Skeletal muscle satellite cell (primary cell): ENCODE results near the gene XPR1.
"Not testable (repeated sequence)": the region's sequence is repeated elsewhere in the genome, so short reads cannot be mapped to it uniquely, and the experiment has no call there.

ENCODE experiments used
- H3K27me3 ChIP-seq: 2 replicates; pipeline ENCODE4 v1.7.0; 2013; ENCODE audit warnings: low read length; ENCODE audit not compliant: control insufficient read depth, insufficient read depth
- H3K36me3 ChIP-seq: 2 replicates; pipeline ENCODE4 v1.7.0; 2013; ENCODE audit warnings: mild to moderate bottlenecking, control low read depth, low read length; ENCODE audit not compliant: insufficient read depth
- H3K4me1 ChIP-seq: 2 replicates; pipeline ENCODE4 v1.7.0; 2013; ENCODE audit warnings: low read length; ENCODE audit not compliant: control insufficient read depth, insufficient read depth
- H3K4me2 ChIP-seq: 2 replicates; pipeline ENCODE4 v1.7.0; 2013; ENCODE audit warnings: mild to moderate bottlenecking, low read length
- H3K4me3 ChIP-seq: 2 replicates; pipeline ENCODE4 v1.7.0; 2013; ENCODE audit warnings: low read length
- H3K9ac ChIP-seq: 2 replicates; pipeline ENCODE4 v1.7.0; 2013; ENCODE audit warnings: mild to moderate bottlenecking, low read depth, low read length, moderate library complexity
- H3K9me3 ChIP-seq: replicated peaks from 2 replicates; pipeline ENCODE4 v1.7.0; 2013; ENCODE audit warnings: mild to moderate bottlenecking, control low read depth, low read length

The XPR1 gene

DNA sequence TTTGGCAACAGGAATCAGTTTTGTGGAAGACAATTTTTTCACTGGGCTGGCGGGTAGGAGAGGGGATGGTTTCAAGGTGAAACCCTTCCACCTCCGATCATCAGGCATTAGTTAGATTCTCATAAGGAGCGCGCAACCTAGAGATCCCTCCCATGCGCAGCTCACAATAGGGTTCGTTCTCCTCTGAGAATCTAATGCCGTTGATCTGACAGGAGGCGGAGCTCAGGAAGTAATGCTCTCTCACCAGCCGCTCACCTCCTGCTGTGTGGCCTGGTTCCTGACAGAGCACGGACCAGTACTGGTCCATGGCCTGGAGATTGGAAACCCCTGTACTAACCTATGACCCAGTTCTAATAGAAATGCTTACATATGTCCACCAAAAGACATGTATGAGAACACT is 184.3 kb downstream of the XPR1 start:
- H3K9ac ChIP-seq = no peak overlapping the region
- H3K36me3 ChIP-seq = no peaks in the 10 kb centered on the region
- no peak overlapping the region for H3K4me2 ChIP-seq
- no peaks in the 10 kb centered on the region for H3K9me3 ChIP-seq
- H3K4me3 ChIP-seq = no peak overlapping the region
- peaks cover 13% of the 10 kb centered on the region for H3K4me1 ChIP-seq
- no peaks in the 10 kb centered on the region for H3K27me3 ChIP-seq

DNA sequence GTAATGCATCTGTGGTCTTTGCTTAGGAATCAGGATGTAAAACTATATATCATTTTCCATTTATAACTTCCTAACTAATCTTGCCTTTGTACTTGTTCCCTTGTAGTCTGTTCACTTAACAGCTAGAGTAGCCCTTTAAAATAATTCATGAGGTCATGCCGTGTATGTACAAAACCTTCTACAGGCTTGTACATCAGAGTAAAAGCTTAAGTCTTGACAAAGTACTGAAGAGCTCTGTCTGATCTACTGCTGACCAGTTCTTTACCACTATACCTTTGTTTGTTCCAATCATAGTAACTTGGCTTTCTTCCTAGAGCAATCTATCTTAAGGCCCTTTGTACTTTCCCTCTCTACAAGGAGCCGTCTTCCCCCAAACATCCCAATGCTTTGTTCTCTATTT is 190.1 kb downstream of the XPR1 start:
- Histone ChIP-seq H3K4me2 (no peak overlapping the region), H3K9ac (no peak overlapping the region), H3K4me3 (no peak overlapping the region), H3K9me3 (no peaks in the 10 kb centered on the region), H3K27me3 (no peaks in the 10 kb centered on the region), H3K36me3 (no peaks in the 10 kb centered on the region), H3K4me1 (peaks cover 5% of the 10 kb centered on the region)

- not testable (repeated sequence) for H3K9ac ChIP-seq, H3K36me3 ChIP-seq, H3K4me2 ChIP-seq, H3K9me3 ChIP-seq, H3K27me3 ChIP-seq, H3K4me3 ChIP-seq
- H3K4me1 ChIP-seq = peaks cover 11% of the 10 kb centered on the region
Observed at GRCh38 chr1:180831507-180831906, 199.7 kb downstream of the XPR1 start.

DNA sequence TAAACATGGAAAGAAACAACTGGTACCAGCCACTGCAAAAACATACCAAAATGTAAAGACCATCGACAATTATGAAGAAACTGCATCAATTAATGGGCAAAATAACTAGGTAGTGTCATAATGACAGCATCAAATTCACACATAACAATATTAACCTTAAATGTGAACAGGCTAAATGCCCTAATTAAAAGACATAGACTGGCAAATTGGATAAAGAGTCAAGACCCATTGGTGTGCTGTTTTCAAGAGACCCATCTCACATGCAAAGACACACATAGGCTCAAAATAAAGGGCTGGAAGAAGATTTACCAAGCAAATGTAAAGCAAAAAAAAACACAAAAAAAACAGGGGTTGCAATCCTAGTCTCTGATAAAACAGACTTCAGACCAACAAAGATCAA is 201.4 kb downstream of the XPR1 start:
- H3K4me1 ChIP-seq, H3K9ac ChIP-seq, H3K27me3 ChIP-seq, H3K36me3 ChIP-seq, H3K4me2 ChIP-seq, H3K4me3 ChIP-seq, H3K9me3 ChIP-seq: not testable (repeated sequence)

DNA sequence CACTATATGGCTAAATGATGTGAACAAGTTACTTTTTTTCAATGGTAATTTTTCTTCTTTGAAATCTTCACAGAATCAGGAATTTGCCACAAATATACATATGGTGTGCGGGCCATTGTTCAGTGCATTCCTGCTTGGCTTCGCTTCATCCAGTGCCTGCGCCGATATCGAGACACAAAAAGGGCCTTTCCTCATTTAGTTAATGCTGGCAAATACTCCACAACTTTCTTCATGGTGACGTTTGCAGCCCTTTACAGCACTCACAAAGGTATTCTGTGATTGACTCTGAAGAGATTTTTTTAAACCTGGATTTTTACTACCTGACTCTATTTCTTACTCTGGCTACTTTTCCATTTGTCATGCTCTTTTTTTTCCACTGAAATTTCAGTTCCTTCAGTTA is 204.6 kb downstream of the XPR1 start:
- peaks cover under 1% of the 10 kb centered on the region for H3K4me1 ChIP-seq
- no peaks in the 10 kb centered on the region for H3K27me3 ChIP-seq
- no peak overlapping the region for H3K4me2 ChIP-seq
- no peak overlapping the region for H3K4me3 ChIP-seq
- H3K9ac ChIP-seq = no peak overlapping the region
- no peaks in the 10 kb centered on the region for H3K36me3 ChIP-seq
- H3K9me3 ChIP-seq = no peaks in the 10 kb centered on the region

GRCh38 chr1:180837020-180837419 is 205.2 kb downstream of the XPR1 start:
- H3K4me2 ChIP-seq = no peak overlapping the region
- peaks cover 6% of the 10 kb centered on the region for H3K4me1 ChIP-seq
- no peaks in the 10 kb centered on the region for H3K9me3 ChIP-seq
- no peak overlapping the region for H3K9ac ChIP-seq
- no peaks in the 10 kb centered on the region for H3K36me3 ChIP-seq
- no peak overlapping the region for H3K4me3 ChIP-seq
- no peaks in the 10 kb centered on the region for H3K27me3 ChIP-seq

DNA sequence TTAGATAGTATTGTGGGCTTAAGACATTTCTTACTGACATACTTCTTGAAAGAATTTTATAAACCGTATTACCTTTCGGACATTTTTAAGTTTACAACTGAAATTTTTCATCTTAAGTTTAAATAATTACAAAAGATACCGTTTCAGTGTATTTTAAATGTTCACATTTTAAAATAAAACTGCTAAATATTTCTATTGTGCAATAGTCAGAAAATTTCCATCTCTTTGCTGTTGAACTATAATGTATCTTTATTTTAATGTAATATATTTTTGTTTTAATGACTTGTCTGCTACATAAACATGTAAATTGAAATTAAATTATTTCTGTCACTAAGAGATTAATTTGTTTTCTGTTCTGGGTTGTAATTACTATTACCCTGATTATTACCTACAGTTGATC is 206.7 kb downstream of the XPR1 start:
- no peak overlapping the region for H3K4me2 ChIP-seq
- H3K27me3 ChIP-seq = no peaks in the 10 kb centered on the region
- no peak overlapping the region for H3K9ac ChIP-seq
- H3K4me3 ChIP-seq = no peak overlapping the region
- no peaks in the 10 kb centered on the region for H3K36me3 ChIP-seq
- no peaks in the 10 kb centered on the region for H3K9me3 ChIP-seq
- H3K4me1 ChIP-seq = peaks cover 19% of the 10 kb centered on the region

DNA sequence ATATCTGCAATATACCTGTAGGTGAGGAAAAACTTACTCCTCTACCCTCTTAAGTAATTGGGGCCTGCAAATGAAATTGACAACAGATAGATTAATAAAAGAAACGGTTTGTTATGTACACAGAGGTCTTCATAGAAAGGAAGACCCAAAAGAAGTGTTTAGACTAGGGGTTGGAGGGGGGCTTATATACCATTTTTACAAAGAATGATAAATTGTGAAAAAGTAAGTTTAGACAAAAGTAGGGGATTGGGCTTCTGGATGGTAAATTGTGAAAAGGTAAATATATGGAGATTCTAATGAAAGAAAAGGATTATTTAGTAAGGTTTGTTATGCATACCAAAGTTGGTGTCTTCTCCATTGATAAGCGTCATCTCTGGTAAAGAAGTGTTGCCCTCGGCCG is 207.7 kb downstream of the XPR1 start:
- no peaks in the 10 kb centered on the region for H3K9me3 ChIP-seq
- no peak overlapping the region for H3K4me2 ChIP-seq

GRCh38 chr1:180841415-180841814 is 209.6 kb downstream of the XPR1 start:
- Histone ChIP-seq H3K9me3 (no peaks in the 10 kb centered on the region), H3K9ac (no peak overlapping the region), H3K4me3 (no peak overlapping the region), H3K27me3 (no peaks in the 10 kb centered on the region), H3K4me1 (peaks cover 19% of the 10 kb centered on the region), H3K36me3 (no peaks in the 10 kb centered on the region), H3K4me2 (no peak overlapping the region)

More for the DNA sequence above, 207.7 kb downstream of the XPR1 start:
- Histone ChIP-seq H3K36me3 (no peaks in the 10 kb centered on the region), H3K9ac (no peak overlapping the region), H3K27me3 (no peaks in the 10 kb centered on the region), H3K4me1 (peaks cover 19% of the 10 kb centered on the region), H3K4me3 (no peak overlapping the region)

DNA sequence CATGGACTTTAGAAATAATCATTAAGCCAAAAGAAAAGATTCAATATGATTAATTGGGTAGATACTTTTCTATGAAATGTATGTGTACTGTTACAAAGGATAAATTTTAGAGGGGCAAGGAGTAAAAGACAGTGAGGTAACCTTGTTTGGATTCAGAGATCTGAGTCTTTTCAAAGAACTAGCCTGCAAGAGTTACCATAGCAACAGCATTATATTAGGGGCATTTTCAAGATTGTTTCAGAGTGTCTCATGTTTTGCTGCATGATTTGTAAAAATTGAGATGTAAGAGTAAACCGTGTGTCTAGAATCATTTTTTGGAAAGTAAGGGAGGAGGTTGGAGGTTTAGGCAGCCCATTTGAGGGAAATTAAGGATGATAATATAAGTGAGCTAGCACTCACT is 210.2 kb downstream of the XPR1 start:
- Histone ChIP-seq H3K4me3 (no peak overlapping the region), H3K36me3 (no peaks in the 10 kb centered on the region), H3K4me1 (peaks cover 19% of the 10 kb centered on the region), H3K9ac (peak overlapping the region; percentile 43), H3K27me3 (no peaks in the 10 kb centered on the region), H3K4me2 (peak overlapping the region; percentile 40), H3K9me3 (no peaks in the 10 kb centered on the region)

- H3K4me1 ChIP-seq = peaks cover 19% of the 10 kb centered on the region
- H3K9me3 ChIP-seq = no peaks in the 10 kb centered on the region
- H3K4me2 ChIP-seq = peak overlapping the region; percentile 40
- H3K9ac ChIP-seq = peak overlapping the region; percentile 43
- no peaks in the 10 kb centered on the region for H3K36me3 ChIP-seq
- H3K27me3 ChIP-seq = no peaks in the 10 kb centered on the region
- no peak overlapping the region for H3K4me3 ChIP-seq
Observed at GRCh38 chr1:180842491-180843275, 210.9 kb downstream of the XPR1 start.

DNA sequence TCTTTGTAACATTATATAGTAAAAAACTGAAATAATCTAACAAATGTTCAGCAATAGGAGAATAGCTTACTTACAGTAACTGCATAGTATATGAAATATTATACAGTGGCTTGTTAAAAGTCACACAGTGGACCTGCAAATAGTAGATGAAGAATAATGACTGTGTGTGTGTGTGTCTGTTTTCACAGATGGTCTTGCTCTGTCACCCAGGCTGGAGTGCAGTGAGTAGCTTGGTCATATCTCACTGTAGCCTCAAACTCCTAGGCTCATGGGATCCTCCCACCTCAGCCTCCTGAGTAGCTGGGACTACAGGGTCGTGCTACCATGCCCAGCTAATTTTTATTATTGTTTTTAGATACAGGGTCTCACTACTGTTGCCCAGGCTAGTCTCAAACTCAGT is 213.5 kb downstream of the XPR1 start:
- Histone ChIP-seq H3K9me3 (no peaks in the 10 kb centered on the region), H3K9ac (no peak overlapping the region), H3K27me3 (no peaks in the 10 kb centered on the region), H3K36me3 (no peaks in the 10 kb centered on the region), H3K4me1 (peaks cover 19% of the 10 kb centered on the region), H3K4me3 (no peak overlapping the region), H3K4me2 (no peak overlapping the region)
